Fibroblast of lung (primary cell): ENCODE data around the gene ALG8. TPM values are rescaled to one million over a fixed set of nuclear protein-coding genes. Genes with fewer than 3 reads are reported as not detected.
A peak's percentile ranks its signal among the peaks of the same experiment; 100 is the strongest.

Experiments
- DNase-seq, 2 donors: peaks; one replicate each; pipeline versions ENCODE4 v3.0.0 to v3.0.0-alpha.2; 2010; ENCODE audit warnings: low read depth in 2 of 2
- H2AFZ ChIP-seq: 2 replicates; pipeline ENCODE4 v1.5.1; 2012; ENCODE audit warnings: low read length, control low read depth, inconsistent platforms
- H3K27ac ChIP-seq: 2 replicates; pipeline ENCODE4 v1.5.1; 2011; ENCODE audit warnings: low read length, control low read depth; ENCODE audit not compliant: insufficient read depth
- H3K27me3 ChIP-seq: 2 replicates; pipeline ENCODE4 v1.5.1; 2011; ENCODE audit warnings: mild to moderate bottlenecking, low read length; ENCODE audit not compliant: control insufficient read depth, insufficient read depth
- H3K36me3 ChIP-seq: 2 replicates; pipeline ENCODE4 v1.5.1; 2011; ENCODE audit warnings: low read length; ENCODE audit not compliant: control insufficient read depth, insufficient read depth
- H3K4me1 ChIP-seq: 2 replicates; pipeline ENCODE4 v1.5.1; 2011; ENCODE audit warnings: low read length; ENCODE audit not compliant: control insufficient read depth, insufficient read depth; ENCODE audit errors: extremely low read depth
- H3K4me2 ChIP-seq: 2 replicates; pipeline ENCODE4 v1.5.1; 2011; ENCODE audit warnings: low read length, control low read depth; ENCODE audit not compliant: insufficient read depth; ENCODE audit errors: extremely low read depth
- H3K4me3 ChIP-seq, 4 experiments: fragments of 200-600 bp in 1 of 4; sonication (generic) in 1 of 4; replicated peaks in 1 of 4; 2 replicates each; pipeline ENCODE4 v1.5.1; 2011 to 2016; ENCODE audit warnings: low read length in 4 of 4, low read depth in 3 of 4, mild to moderate bottlenecking in 3 of 4, control low read depth in 2 of 4, inconsistent platforms in 1 of 4, mixed read lengths in 1 of 4; ENCODE audit not compliant: insufficient read depth in 1 of 4; ENCODE audit errors: control extremely low read depth in 1 of 4
- H3K79me2 ChIP-seq: 2 replicates; pipeline ENCODE4 v1.5.1; 2012; ENCODE audit warnings: mild to moderate bottlenecking, low read length, inconsistent platforms; ENCODE audit not compliant: control insufficient read depth, insufficient read depth
- H3K9ac ChIP-seq: 2 replicates; pipeline ENCODE4 v1.5.1; 2011; ENCODE audit warnings: mild to moderate bottlenecking, low read length, control low read depth; ENCODE audit not compliant: insufficient read depth
- H3K9me3 ChIP-seq: 2 replicates; pipeline ENCODE4 v1.5.1; 2012; ENCODE audit warnings: low read depth, low read length; ENCODE audit not compliant: control insufficient read depth, insufficient read depth
- H4K20me1 ChIP-seq: 2 replicates; pipeline ENCODE4 v1.5.1; 2011; ENCODE audit warnings: low read length; ENCODE audit not compliant: control insufficient read depth, insufficient read depth; ENCODE audit errors: extremely low read depth
- CTCF ChIP-seq, 2 donors: IDR thresholded peaks in 1 of 2; conservative IDR thresholded peaks in 1 of 2; 1 replicate in 1 of 2; 2 replicates in 1 of 2; pipeline ENCODE4 v1.5.1; 2011 to 2012; ENCODE audit warnings: low read length in 2 of 2, control low read depth in 1 of 2, inconsistent platforms in 1 of 2, low read depth in 1 of 2, mild to moderate bottlenecking in 1 of 2
- EZH2 ChIP-seq: IDR thresholded peaks from 2 replicates; pipeline ENCODE4 v1.5.1; 2012; ENCODE audit warnings: low read length, control low read depth, mild to moderate bottlenecking; ENCODE audit errors: missing control alignments
- polyA plus RNA-seq, 2 donors: library from polyadenylated mRNA; depleted of rRNA in 1 of 2; stranded (reverse) in 1 of 2; unstranded in 1 of 2; fragments of >200 nt; gene quantifications; 2 replicates each; pipeline ENCODE4 v1.2.1, GENCODE V29; 2011 to 2012; ENCODE audit warnings: missing spikeins in 1 of 2
- total RNA-seq: library from RNA; depleted of rRNA; stranded (reverse); fragments of >200 nt; gene quantifications from 2 replicates; pipeline ENCODE4 v1.2.1, GENCODE V29; 2014

The ALG8 gene
- total and polyA plus RNA-seq, 2 donors (not counting 1 experiment from before 2014, with no cell fraction given) = 33.7 to 49.6 TPM

GRCh38 chr11:78076733-78077403 lies 62.6 kb downstream of the ALG8 start:
- TF ChIP-seq EZH2 (no peak), CTCF (conservative IDR thresholded peaks at IDR 0.05 in 1 of 2, IDR thresholded peaks at IDR 0.05 in 1 of 2; ENCODE audit: low read depth in 1 of 2, low read length in 2 of 2) (no peak)
- Histone ChIP-seq H4K20me1 (no peaks in the 10 kb centered on the region), H3K4me2 (peak overlapping the region; percentile 32), H3K27me3 (no peaks in the 10 kb centered on the region), H3K4me3 (peak overlapping the region in 1 of 4 experiments; percentile 89), H3K9ac (no peak overlapping the region), H3K4me1 (peaks cover 2% of the 10 kb centered on the region), H3K9me3 (no peaks in the 10 kb centered on the region), H2AFZ (no peak overlapping the region), H3K36me3 (no peaks in the 10 kb centered on the region), H3K79me2 (peaks cover 58% of the 10 kb centered on the region), H3K27ac (no peak overlapping the region)
- no peak for DNase-seq

- no peaks in the 10 kb centered on the region for H4K20me1 ChIP-seq
- DNase-seq = no peak
Measured at GRCh38 chr11:78074756-78075155, 64.7 kb downstream of the ALG8 start.

GRCh38 chr11:78072455-78072854 lies 67.0 kb downstream of the ALG8 start:
- no peak for TF ChIP-seq EZH2
- no peak for TF ChIP-seq CTCF (conservative IDR thresholded peaks at IDR 0.05 in 1 of 2, IDR thresholded peaks at IDR 0.05 in 1 of 2; ENCODE audit: low read depth in 1 of 2, low read length in 2 of 2)
- no peaks in the 10 kb centered on the region for H3K27me3 ChIP-seq
- H3K9ac ChIP-seq = no peak overlapping the region
- H3K9me3 ChIP-seq = no peaks in the 10 kb centered on the region
- DNase-seq = no peak
- H3K4me1 ChIP-seq = no peaks in the 10 kb centered on the region
- no peak overlapping the region for H3K4me3 ChIP-seq
- H3K36me3 ChIP-seq = peaks cover 6% of the 10 kb centered on the region
- no peak overlapping the region for H2AFZ ChIP-seq
- H3K4me2 ChIP-seq = no peak overlapping the region
- peaks cover 44% of the 10 kb centered on the region for H3K79me2 ChIP-seq
- no peak overlapping the region for H3K27ac ChIP-seq
- no peaks in the 10 kb centered on the region for H4K20me1 ChIP-seq

More at GRCh38 chr11:78074756-78075155, 64.7 kb downstream of the ALG8 start:
- H3K4me3 ChIP-seq = no peak overlapping the region
- H3K79me2 ChIP-seq = peaks cover 66% of the 10 kb centered on the region
- TF ChIP-seq EZH2 (no peak), CTCF (conservative IDR thresholded peaks at IDR 0.05 in 1 of 2, IDR thresholded peaks at IDR 0.05 in 1 of 2; ENCODE audit: low read depth in 1 of 2, low read length in 2 of 2) (no peak)
- H3K27me3 ChIP-seq = no peaks in the 10 kb centered on the region
- no peak overlapping the region for H2AFZ ChIP-seq
- H3K9me3 ChIP-seq = no peaks in the 10 kb centered on the region
- no peak overlapping the region for H3K9ac ChIP-seq
- peaks cover 2% of the 10 kb centered on the region for H3K36me3 ChIP-seq
- H3K4me2 ChIP-seq = no peak overlapping the region
- H3K4me1 ChIP-seq = peaks cover 2% of the 10 kb centered on the region
- no peak overlapping the region for H3K27ac ChIP-seq
